ENCODE measurements around the gene E2F2.

DNA sequence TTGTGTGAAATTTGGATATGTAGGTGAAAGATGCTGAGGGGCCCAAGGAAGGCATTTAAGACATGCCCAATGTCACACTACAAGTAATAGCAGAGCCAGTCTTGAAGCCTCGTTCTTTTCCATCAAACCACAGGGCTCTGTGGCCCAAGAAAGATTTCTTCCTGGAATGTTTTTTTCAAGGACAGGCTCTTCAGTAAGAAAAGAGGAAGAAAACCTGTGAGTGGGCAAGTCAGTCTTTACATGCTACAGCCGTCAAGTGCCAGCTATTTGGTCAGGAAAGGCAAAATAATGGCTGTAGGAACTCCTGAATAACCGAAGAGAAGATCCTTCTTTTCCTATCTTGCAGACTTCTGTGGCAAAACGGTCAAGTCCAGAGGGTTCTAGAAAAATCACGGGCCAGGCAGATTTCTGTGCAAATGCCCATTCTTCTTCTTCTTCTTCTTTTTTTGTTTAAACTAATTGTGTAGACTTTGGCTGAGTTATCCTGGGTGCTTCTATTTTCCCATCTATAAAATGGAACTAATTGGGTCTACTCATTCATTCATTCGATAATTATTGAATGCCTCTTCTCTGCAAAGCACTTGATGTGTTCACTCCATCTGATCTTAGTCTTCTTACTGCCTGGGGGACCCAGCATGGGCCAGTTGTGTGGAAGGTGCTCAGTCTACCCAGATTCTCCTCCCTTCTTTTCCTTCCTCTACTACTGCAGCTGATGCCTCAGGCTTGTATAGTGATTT is 30.2 kb upstream of the E2F2 start:
- TF ChIP-seq ZNF274 (IDR thresholded peaks at IDR 0.05; ENCODE audit: low read depth, low read length): no peak
- no peak for TF ChIP-seq YY1 (IDR thresholded peaks at IDR 0.05; ENCODE audit: insufficient read depth, insufficient read length)

All from NT2/D1 (cell line).